ENCODE data around the gene SNX22.

Gene SNX22

GRCh38 chr15:64144192-64144564 is 7.4 kb upstream of the SNX22 start:
- DNase-seq = no peak
- TF ChIP-seq GATA1 (IDR thresholded peaks at IDR 0.05; ENCODE audit: low read depth, low read length) (no peak), POLR2A (IDR thresholded peaks at IDR 0.05; ENCODE audit: low read length) (no peak)

DNA sequence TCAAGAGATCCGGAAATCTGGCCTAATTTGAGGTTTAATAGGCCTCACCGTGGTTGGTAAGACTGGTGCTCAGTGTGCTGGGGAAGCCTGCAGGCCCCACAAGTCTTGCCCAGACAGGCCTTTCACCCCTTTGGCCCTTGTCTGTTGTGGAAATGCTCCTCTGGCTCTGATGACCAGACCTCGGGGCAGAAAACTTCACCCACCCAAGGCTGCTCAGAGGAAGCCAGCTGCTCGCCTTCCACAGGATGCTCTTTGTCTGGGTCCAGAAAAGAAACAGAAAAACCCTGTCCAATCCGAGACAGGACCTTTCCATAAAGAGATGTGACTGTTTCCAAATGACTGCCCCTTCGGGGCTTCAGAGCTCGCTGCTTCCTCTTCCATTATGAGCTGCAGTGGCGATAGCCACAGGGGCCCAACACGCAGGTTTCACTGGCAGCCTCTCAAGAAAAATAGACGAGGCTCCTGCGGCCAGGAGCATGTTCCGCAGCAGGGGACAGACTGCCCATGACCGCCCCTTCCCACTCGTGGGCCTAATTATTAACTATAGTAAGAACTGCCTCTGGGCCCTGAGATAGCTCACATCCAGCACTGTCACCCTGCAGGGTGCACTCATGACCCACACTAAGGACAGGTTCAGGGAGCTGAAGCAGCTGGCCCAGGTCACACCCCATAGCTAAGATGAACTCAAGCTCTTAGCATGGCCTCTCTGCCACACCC is 6.8 kb upstream of the SNX22 start:
- TF ChIP-seq GATA1 (IDR thresholded peaks at IDR 0.05; ENCODE audit: low read depth, low read length) (no peak), POLR2A (IDR thresholded peaks at IDR 0.05; ENCODE audit: low read length) (no peak)
- peak; percentile 65 to 75 for DNase-seq

GRCh38 chr15:64146041-64146440 is 5.5 kb upstream of the SNX22 start:
- DNase-seq = peak in 1 of 2 experiments; percentile 36
- no peak for TF ChIP-seq POLR2A (IDR thresholded peaks at IDR 0.05; ENCODE audit: low read length)

DNA sequence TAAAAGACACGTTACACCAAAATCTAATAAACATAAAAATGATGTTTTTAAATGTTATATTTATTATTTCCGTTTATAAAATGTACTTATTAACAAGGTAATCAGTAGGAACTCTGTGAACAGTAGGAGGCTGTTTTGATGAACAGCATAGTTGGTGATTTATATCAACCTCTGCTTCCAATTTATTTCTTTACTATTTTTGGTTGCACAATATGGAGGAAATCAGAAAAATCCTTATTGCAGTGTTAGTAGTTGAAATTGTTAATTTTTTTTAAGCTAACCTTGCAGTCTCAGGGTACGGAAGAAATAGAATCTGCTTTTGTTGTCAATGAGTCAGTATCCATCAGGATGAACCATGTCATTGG is 5.0 kb upstream of the SNX22 start:
- no peak for TF ChIP-seq GATA1 (IDR thresholded peaks at IDR 0.05; ENCODE audit: low read depth, low read length)
- no peak for DNase-seq

DNA sequence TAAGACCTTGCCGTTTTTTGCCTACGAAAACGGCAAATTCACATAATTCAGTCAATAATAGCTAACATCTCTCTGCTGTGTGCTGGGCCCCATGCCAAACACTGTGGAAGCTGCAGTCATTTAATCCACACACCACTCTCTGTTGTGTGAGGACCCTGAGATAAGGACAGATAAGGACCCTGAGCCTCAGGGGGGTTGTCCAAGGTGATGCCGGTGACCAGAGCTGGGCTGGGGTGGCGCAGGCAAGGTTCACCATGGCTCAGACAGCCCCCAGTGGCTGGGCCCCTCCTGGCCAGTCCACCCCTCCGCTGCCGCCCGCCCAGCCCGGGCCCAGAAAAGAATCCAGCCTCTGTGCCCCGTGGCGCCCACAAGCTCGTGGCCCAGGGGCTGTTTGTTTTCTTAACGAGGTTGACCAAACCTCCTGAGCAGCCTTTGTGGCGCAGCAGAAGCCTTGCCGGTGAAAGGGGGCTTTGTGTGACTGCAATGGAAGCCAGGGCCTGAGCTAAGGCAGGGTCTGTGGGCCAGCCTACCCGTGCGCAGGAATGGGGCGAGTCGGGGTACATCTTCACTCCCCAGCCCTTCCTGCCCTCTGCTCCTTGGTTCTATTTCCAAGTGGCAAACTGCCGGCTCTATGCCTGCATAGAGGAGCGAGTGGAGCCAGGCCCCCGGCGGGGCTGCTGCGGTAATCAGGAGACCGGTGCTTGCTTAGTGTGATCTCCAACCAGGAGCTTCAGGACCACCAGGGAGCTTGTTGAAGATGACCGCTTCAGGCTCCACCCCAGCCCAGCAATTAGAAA is 4.4 kb upstream of the SNX22 start:
- DNase-seq = peak; percentile 75 to 89
- TF ChIP-seq GATA1 (IDR thresholded peaks at IDR 0.05; ENCODE audit: low read depth, low read length) = no peak
- TF ChIP-seq POLR2A (IDR thresholded peaks at IDR 0.05; ENCODE audit: low read length) = no peak

GRCh38 chr15:64148168-64148567 is 3.4 kb upstream of the SNX22 start:
- TF ChIP-seq GATA1 (IDR thresholded peaks at IDR 0.05; ENCODE audit: low read depth, low read length) (no peak), POLR2A (IDR thresholded peaks at IDR 0.05; ENCODE audit: low read length) (no peak)
- DNase-seq = no peak

- TF ChIP-seq GATA1 (IDR thresholded peaks at IDR 0.05; ENCODE audit: low read depth, low read length) (no peak), POLR2A (IDR thresholded peaks at IDR 0.05; ENCODE audit: low read length) (no peak)
- DNase-seq = no peak
Measured at GRCh38 chr15:64148581-64148980, 3.0 kb upstream of the SNX22 start.

- DNase-seq = peak; percentile 61 to 63
Measured at GRCh38 chr15:64149424-64149823, 2.1 kb upstream of the SNX22 start.

GRCh38 chr15:64149893-64150578 is 1.5 kb upstream of the SNX22 start:
- DNase-seq = peak; percentile 64 to 79
- TF ChIP-seq GATA1 (IDR thresholded peaks at IDR 0.05; ENCODE audit: low read depth, low read length) (no peak), POLR2A (IDR thresholded peaks at IDR 0.05; ENCODE audit: low read length) (no peak)

More at GRCh38 chr15:64149424-64149823, 2.1 kb upstream of the SNX22 start:
- TF ChIP-seq POLR2A (IDR thresholded peaks at IDR 0.05; ENCODE audit: low read length) (no peak), GATA1 (IDR thresholded peaks at IDR 0.05; ENCODE audit: low read depth, low read length) (no peak)

DNA sequence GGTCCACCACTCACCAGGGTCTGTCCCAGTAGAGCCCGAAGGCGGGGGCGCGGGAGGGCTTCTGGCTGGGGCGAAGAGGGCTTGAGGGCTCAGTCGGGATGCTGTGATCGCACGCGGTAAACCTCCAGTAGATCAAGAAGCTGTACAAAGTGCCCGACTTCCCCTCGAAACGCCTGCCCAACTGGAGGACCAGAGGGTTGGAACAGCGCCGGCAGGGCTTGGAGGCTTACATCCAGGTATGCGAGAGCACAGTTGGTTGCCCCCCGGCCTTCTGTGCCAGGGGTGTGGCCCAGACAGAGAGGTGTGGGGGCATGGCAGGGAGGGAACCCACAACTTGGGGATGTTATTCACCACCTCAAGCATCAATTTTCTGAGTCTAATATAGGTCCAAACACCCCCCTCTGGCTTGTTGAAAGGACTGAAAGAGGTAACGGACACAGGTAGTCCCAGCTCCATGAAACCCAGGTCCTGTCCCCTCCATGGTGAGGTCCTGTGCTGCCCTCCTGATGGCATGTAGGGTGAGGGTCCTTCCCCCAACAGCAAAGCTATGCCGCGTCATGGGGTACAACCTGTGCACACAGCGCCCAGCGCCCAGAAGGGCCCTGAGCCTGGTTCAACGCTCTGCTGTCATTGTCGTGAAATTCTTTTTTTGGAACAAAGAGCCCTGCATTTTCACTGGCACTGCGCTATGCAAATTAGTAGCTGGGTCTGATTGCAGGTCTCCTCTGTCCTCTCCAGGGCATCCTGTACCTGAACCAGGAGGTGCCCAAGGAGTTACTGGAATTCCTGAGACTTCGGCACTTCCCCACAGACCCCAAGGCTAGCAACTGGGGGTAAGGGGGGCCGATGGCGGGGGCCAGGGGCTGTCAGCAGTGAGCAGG is 1.2 kb downstream of the SNX22 start:
- TF ChIP-seq POLR2A (IDR thresholded peaks at IDR 0.05; ENCODE audit: low read length) (no peak), GATA1 (IDR thresholded peaks at IDR 0.05; ENCODE audit: low read depth, low read length) (no peak)
- peak; percentile 64 to 68 for DNase-seq

- TF ChIP-seq GATA1 (IDR thresholded peaks at IDR 0.05; ENCODE audit: low read depth, low read length) (no peak), POLR2A (IDR thresholded peaks at IDR 0.05; ENCODE audit: low read length) (peak; percentile 48)
- peak; percentile 90 to 94 for DNase-seq
Measured at GRCh38 chr15:64153480-64154367, 2.2 kb downstream of the SNX22 start.

DNA sequence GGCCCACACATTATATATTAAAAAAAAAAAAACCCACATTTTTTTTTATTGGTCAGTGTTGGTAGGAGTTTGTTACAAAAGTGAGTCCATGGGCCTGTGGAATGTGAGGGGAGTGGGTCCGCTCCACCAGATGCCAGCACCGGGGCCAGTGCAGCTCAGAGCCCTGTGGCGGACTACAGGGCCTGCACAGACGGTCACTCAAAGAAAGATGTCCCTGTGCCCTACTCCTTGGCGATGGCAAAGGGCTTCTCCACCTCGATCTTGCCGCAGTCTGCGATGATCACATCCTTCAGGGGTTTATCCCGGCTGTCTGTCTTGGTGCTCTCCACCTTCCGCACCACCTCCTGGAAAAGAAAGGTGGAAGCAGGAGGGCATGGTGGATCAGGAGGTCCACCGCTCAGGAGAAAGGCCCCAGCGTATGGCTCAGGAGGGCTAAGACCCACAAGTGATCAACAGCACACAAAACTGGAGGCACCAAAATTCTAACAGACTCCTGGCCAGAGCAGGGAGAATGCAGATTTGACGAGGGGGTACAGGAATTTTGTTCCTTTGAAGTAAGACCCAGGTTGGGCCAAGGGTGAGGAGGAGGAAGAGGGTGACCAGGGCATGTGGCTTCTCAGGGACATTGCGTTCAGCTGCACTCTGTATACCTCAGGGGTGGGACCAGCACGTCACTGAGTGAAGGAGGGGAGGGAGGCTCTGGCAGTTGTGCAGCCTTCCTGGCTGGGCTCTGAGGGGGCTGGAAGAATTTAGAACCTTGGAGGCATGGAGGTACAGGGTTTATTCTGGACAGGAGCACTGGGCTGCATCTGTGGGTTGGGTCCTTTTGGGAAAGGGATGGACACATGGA is 4.5 kb downstream of the SNX22 start:
- TF ChIP-seq GATA1 (IDR thresholded peaks at IDR 0.05; ENCODE audit: low read depth, low read length) (no peak), POLR2A (IDR thresholded peaks at IDR 0.05; ENCODE audit: low read length) (no peak)
- DNase-seq = no peak

Data from erythroblast (primary cell).